K562 (cell line): ENCODE data around the gene UIMC1. TPM values are rescaled to one million over a fixed set of nuclear protein-coding genes. Genes with fewer than 3 reads are reported as not detected.

Experiments
- E2F3 ChIP-seq: fragments of 250-450 bp; sonication (Bioruptor Pico); IDR thresholded peaks from 2 replicates; pipeline ENCODE4 v1.4.0; 2020; ENCODE audit warnings: mild to moderate bottlenecking
- EP400 ChIP-seq: fragments of 450-650 bp; IDR thresholded peaks from 2 replicates; pipeline ENCODE4 v1.6.1; 2017; ENCODE audit warnings: antibody characterized with exemption, mild to moderate bottlenecking, moderate library complexity
- ILK ChIP-seq: fragments of 450-650 bp; IDR thresholded peaks from 2 replicates; pipeline ENCODE4 v1.6.1; 2016; ENCODE audit warnings: missing genetic modification characterization, low read depth, mild to moderate bottlenecking, missing compliant biosample characterization, moderate library complexity, borderline replicate concordance
- KAT7 ChIP-seq: sonication (generic); formaldehyde crosslinking; IDR thresholded peaks from 2 replicates; pipeline ENCODE4 v1.8.0; 2022; ENCODE audit warnings: missing genetic modification reagents, mild to moderate bottlenecking, borderline replicate concordance
- L3MBTL2 ChIP-seq: fragments of 450-650 bp; IDR thresholded peaks from 2 replicates; pipeline ENCODE4 v1.6.1; 2016; ENCODE audit warnings: mild to moderate bottlenecking, moderate library complexity
- MBD1 ChIP-seq: fragments of 250-450 bp; sonication (Bioruptor Pico); IDR thresholded peaks from 2 replicates; pipeline ENCODE4 v1.8.0; 2022; ENCODE audit warnings: inconsistent platforms
- MXI1 ChIP-seq: IDR thresholded peaks from 2 replicates; pipeline ENCODE4 v1.6.1; 2011; ENCODE audit warnings: low read depth, mild to moderate bottlenecking, improper control_type of control experiment, low read length
- NFRKB ChIP-seq: fragments of 450-650 bp; IDR thresholded peaks from 2 replicates; pipeline ENCODE4 v1.6.1; 2016; ENCODE audit warnings: low read depth
- NR2F6 ChIP-seq: fragments of 450-650 bp; formaldehyde crosslinking; IDR thresholded peaks from 2 replicates; pipeline ENCODE4 v1.4.0; 2020; ENCODE audit warnings: mild to moderate bottlenecking
- PML ChIP-seq: IDR thresholded peaks from 2 replicates; pipeline ENCODE4 v1.6.1; 2012; ENCODE audit warnings: low read length, inconsistent platforms
- POLR2AphosphoS2 ChIP-seq: IDR thresholded peaks from 2 replicates; pipeline ENCODE4 v1.6.1; 2012; ENCODE audit warnings: low read length, improper control_type of control experiment
- SNAPC5 ChIP-seq: fragments of 250-450 bp; sonication (Bioruptor Pico); IDR thresholded peaks from 2 replicates; pipeline ENCODE4 v1.8.0; 2021; ENCODE audit warnings: moderate library complexity, mild to moderate bottlenecking, inconsistent platforms
- SRSF9 ChIP-seq: fragments of 200-400 bp; formaldehyde crosslinking; IDR thresholded peaks from 2 replicates; pipeline ENCODE4 v1.6.1; 2017; ENCODE audit warnings: low read depth, low read length, borderline replicate concordance
- ZNF518B ChIP-seq: fragments of 250-450 bp; sonication (Bioruptor Pico); IDR thresholded peaks from 2 replicates; pipeline ENCODE4 v1.5.0; 2021; ENCODE audit warnings: mild to moderate bottlenecking, moderate library complexity
- polyA plus RNA-seq, 8 experiments: library from polyadenylated mRNA; depleted of rRNA in 4 of 8; stranded (reverse) in 5 of 8; unstranded in 3 of 8; fragments of >200 nt; fragmentation: Nextera tagmentation in 2 of 8; fragmentation: Illumina TruSeq in 1 of 8; extraction: Ambion mirVana in 2 of 8; extraction: Trizol in 1 of 8; gene quantifications; 2 replicates each; pipeline versions ENCODE4 v1.2.1 to v1.2.3, GENCODE V29; 2011 to 2014; ENCODE audit warnings: inconsistent platforms in 1 of 8, missing spikeins in 1 of 8
- total RNA-seq, 7 experiments: library from RNA; depleted of rRNA in 6 of 7; stranded (reverse); fragments of >200 nt in 6 of 7; fragmentation: Illumina TruSeq in 2 of 7; extraction: Trizol in 2 of 7; gene quantifications; 2 replicates each; pipeline versions ENCODE4 v1.2.1 to v1.2.3, GENCODE V29; 2011 to 2021; ENCODE audit warnings: low replicate concordance in 1 of 7

UIMC1 gene
- total and polyA plus RNA-seq, 9 of the 15 experiments (the other 6 are each of a cell fraction or from before 2014, with no cell fraction given), result 14.9 to 51.7 (median 36.8) TPM

- TF ChIP-seq SNAPC5 (CRISPR knock-in tag) (no peak), L3MBTL2 (peak; percentile 34), E2F3 (CRISPR knock-in tag) (peak; percentile 66; the same call in 1 of the 2 replicates), ZNF518B (no peak), NR2F6 (CRISPR knock-in tag) (no peak), EP400 (peak; percentile 67), KAT7 (CRISPR knock-in tag) (peak; percentile 83), ILK (tag) (no peak), POLR2AphosphoS2 (no peak), MBD1 (CRISPR knock-in tag) (no peak), SRSF9 (no peak), NFRKB (peak; percentile 8; the same call in 1 of the 2 replicates), MXI1 (peak; percentile 59; the same call in 1 of the 2 replicates), PML (peak; percentile 69; the same call in 1 of the 2 replicates)
Observed at GRCh38 chr5:177022386-177023302, 16.1 kb upstream of the UIMC1 start, which contains the start of gene ZNF346 (continued).
